Muscle of leg (tissue), 11 donors: ENCODE measurements around the gene LSR. TPM values are rescaled to one million over a fixed set of nuclear protein-coding genes. Genes with fewer than 3 reads are reported as not detected.

Source experiments
- DNase-seq: peaks from one replicate; pipeline ENCODE4 v3.0.0; 2013
- H3K27ac ChIP-seq: one replicate; pipeline ENCODE4 v1.5.1; 2013; ENCODE audit warnings: mild to moderate bottlenecking, low read length, control low read depth
- H3K27me3 ChIP-seq: one replicate; pipeline ENCODE4 v1.6.1; 2013; ENCODE audit warnings: low read length; ENCODE audit not compliant: control insufficient read depth, insufficient read depth
- H3K36me3 ChIP-seq: one replicate; pipeline ENCODE4 v1.6.1; 2013; ENCODE audit warnings: low read length; ENCODE audit not compliant: control insufficient read depth, insufficient read depth
- H3K4me1 ChIP-seq: one replicate; pipeline ENCODE4 v1.6.1; 2013; ENCODE audit warnings: low read length; ENCODE audit not compliant: control insufficient read depth, insufficient read depth
- H3K4me3 ChIP-seq: one replicate; pipeline ENCODE4 v1.5.1; 2013; ENCODE audit warnings: low read length, control low read depth
- H3K9me3 ChIP-seq: replicated peaks from 2 replicates; pipeline ENCODE4 v1.6.1; 2013; ENCODE audit warnings: low read depth, low read length; ENCODE audit not compliant: control insufficient read depth
- WGBS: methylation state at CpG from one replicate; pipeline ENCODE4 v1.1.5; 2013; ENCODE audit warnings: missing lambda C conversion rate; ENCODE audit not compliant: insufficient coverage; 5-methylcytosine and 5-hydroxymethylcytosine counted together
- polyA plus RNA-seq, 8 donors: library from polyadenylated mRNA; unstranded; fragments of 120-200 nt; gene quantifications; one replicate each; pipeline versions ENCODE4 v1.2.1 to v1.2.3, GENCODE V29; 2013; ENCODE audit warnings: inconsistent platforms in 1 of 8, low replicate concordance in 1 of 8; ENCODE audit not compliant: insufficient read length in 8 of 8, insufficient read depth in 1 of 8
- total RNA-seq: library from RNA; stranded (reverse); fragments of 120-200 nt; gene quantifications from one replicate; pipeline ENCODE4 v1.2.4, GENCODE V29; 2013

Gene LSR
- total and polyA plus RNA-seq, 9 donors: 2.9 to 15.2 (median 5.1) TPM

DNA sequence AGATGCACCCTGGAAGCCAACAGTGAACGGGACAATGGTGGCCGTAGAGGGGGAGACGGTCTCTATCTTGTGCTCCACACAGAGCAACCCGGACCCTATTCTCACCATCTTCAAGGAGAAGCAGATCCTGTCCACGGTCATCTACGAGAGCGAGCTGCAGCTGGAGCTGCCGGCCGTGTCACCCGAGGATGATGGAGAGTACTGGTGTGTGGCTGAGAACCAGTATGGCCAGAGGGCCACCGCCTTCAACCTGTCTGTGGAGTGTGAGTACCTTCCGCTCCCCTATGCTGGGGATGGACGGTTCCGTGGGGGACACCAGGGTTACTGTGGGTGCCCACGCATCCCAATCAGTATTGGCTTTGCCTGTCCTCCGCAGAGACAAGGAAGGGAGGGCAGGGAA is 53.6 kb downstream of the LSR start:
- 87% methylated on average over 15 of the region's 16 CpGs for WGBS
- no peak for DNase-seq
- H3K4me1 ChIP-seq: peaks cover 3% of the 10 kb centered on the region
- H3K27ac ChIP-seq: no peak overlapping the region
- H3K9me3 ChIP-seq: no peaks in the 10 kb centered on the region
- H3K36me3 ChIP-seq: no peaks in the 10 kb centered on the region
- no peaks in the 10 kb centered on the region for H3K27me3 ChIP-seq
- H3K4me3 ChIP-seq: no peak overlapping the region

DNA sequence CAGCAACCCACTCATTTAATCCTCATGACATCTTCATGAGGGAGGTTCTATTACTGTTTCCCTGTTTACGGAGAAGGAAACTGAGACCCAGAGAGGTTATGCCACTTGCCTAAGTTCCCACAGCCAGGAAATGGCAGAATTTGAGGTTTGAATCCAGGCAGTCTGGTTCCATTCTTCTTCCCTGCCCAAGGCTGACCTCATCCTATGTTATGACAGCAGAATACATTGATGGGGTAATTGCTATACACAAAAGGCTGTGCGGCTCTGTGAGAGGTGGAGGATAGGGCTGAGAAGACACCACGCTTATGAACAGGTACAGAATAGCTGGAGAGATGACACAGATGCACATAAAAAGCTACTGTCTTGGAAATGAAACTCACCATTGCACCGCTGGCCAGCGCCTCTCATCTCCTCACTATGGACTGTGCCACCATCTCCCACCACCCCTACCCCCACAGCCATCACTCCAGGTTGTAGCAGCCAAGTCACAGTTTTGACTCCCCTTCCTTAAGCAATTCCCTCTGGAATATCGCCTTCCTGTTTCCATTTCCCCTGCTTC is 54.6 kb downstream of the LSR start:
- 87% methylated on average over 4 of the region's 6 CpGs for WGBS
- Histone ChIP-seq H3K4me3 (no peak overlapping the region), H3K27ac (no peak overlapping the region), H3K9me3 (no peaks in the 10 kb centered on the region), H3K36me3 (no peaks in the 10 kb centered on the region), H3K4me1 (peaks cover 9% of the 10 kb centered on the region), H3K27me3 (no peaks in the 10 kb centered on the region)
- DNase-seq: no peak

DNA sequence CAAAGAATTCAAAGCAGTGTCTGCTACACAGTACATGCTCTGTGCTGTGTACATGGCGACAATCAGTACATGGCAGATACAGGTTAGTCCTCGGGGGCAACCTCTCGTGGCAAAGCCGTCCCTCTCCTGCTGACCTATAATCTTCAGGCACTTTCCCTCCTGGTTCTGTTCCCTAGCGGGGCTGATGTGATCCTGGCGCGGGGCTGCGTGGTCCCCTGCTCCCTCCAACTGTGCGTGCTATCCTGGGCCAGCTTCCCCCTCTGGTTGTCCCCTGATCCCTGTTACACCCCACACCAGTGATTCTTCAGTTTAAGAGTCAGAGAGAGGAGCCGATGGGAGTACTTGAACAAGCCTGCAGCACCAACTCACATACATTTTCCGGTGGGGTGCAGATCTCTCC is 55.2 kb downstream of the LSR start:
- 59% methylated on average over 8 of the region's 11 CpGs for WGBS
- peaks cover 13% of the 10 kb centered on the region for H3K4me1 ChIP-seq
- no peaks in the 10 kb centered on the region for H3K9me3 ChIP-seq
- no peaks in the 10 kb centered on the region for H3K27me3 ChIP-seq
- H3K27ac ChIP-seq: no peak overlapping the region
- DNase-seq: no peak
- H3K36me3 ChIP-seq: no peaks in the 10 kb centered on the region
- H3K4me3 ChIP-seq: no peak overlapping the region

DNA sequence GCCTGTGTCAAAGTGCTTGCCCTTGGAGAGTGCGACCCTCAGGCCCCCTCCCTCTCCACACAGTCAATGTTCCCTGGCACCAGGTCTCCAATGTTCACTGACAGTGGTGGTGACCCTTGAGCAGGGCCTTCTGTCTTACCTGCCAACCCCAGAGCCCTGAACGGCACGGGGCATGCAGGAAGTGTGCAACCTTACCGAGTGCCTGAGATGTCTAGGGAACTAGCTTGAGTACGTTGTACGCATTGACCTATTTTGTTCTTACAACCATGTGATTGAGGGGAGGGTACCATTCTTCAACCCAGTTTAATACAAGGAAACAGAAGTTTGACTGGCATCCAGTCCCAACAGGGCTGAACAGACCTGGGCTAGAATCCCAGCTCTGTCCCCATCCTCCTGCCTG is 56.4 kb downstream of the LSR start:
- no peaks in the 10 kb centered on the region for H3K9me3 ChIP-seq
- H3K4me3 ChIP-seq: no peak overlapping the region
- H3K4me1 ChIP-seq: peaks cover 22% of the 10 kb centered on the region
- 66% methylated on average over 3 of the region's 6 CpGs for WGBS
- no peaks in the 10 kb centered on the region for H3K27me3 ChIP-seq
- H3K27ac ChIP-seq: no peak overlapping the region
- no peak for DNase-seq
- no peaks in the 10 kb centered on the region for H3K36me3 ChIP-seq

DNA sequence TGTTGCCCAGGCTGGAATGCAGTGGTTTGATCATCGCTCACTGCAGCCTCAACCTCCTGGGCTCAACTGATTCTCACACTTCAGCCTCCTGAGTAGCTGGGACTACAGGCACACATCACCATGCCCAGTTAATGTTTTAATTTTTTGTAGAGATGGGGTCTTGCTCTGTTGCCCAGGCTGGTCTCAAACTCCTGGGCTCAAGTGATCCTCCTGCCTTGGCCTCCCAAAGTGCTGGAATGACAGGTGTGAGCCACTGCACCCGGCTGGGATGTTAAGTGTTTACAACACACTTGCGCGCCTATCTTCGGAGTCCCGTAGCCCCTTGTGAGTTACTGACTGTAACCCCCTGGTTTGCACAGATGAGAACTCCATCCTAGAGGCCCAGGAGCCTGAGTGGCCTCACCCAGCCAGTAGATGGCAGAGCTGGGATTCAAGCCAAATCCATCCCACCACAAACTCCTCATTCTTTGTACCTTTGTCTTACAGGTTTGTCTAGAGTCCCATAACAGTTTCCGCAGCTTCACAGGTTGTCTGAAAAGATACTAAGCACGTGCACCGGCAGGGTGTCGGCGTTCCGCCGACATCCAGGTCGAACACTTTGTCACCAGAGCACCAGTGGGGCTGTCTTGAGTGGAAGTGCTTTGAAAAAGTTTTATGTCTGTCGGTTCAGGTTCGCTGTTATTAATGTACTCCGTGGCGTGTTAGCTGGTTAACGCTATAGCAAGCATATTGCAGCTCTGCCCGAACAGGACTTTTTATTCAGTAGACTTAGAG is 57.9 kb downstream of the LSR start:
- H3K27ac ChIP-seq: no peak overlapping the region
- WGBS: 85% methylated on average over 19 of the region's 20 CpGs
- DNase-seq: no peak
- H3K9me3 ChIP-seq: no peaks in the 10 kb centered on the region
- no peaks in the 10 kb centered on the region for H3K27me3 ChIP-seq
- peaks cover 23% of the 10 kb centered on the region for H3K4me1 ChIP-seq
- H3K4me3 ChIP-seq: no peak overlapping the region
- no peaks in the 10 kb centered on the region for H3K36me3 ChIP-seq

DNA sequence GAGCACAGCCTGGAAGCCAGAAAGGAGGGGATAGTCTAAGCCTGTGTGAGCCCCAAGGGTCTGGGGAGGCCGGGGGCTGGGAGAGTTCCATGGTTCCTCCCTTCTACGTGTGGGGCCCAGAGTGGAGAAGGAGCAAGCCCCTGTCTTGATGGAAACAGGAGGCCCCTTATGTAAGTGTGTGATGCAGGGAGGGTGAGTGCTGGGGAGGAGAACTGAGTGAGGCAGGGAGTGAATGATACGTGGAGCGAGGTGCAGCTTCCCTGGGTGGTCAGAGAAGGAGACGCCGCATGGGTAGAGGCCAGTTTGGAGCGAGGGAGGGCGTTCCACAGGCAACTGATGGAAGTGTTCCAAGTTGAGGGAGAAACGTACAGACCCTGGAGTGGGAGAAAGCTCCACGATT is 59.1 kb downstream of the LSR start:
- Histone ChIP-seq H3K9me3 (no peaks in the 10 kb centered on the region), H3K4me3 (no peak overlapping the region)
- 22% methylated on average over 10 of the region's 10 CpGs for WGBS

DNA sequence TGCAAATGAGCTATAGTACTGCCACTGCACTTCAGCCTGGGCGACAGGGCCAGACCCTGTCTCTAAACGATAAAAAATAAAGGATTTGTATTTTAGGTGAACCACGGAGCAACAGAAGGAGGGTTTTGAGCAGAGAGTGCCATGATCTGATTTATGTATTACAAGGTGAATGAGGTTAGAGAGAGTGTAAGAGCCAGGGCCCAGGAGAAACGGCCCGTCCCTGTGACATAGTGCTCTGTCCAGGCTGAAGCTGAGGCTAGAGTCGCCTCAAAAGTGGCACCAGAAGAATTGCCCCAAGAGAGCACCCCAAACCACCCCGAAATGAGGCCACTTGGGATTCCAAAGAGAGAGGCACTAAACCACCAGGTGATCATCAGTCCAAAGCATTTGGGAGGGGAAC is 60.1 kb downstream of the LSR start:
- H3K36me3 ChIP-seq: no peaks in the 10 kb centered on the region
- WGBS: 51% methylated on average over 6 of the region's 7 CpGs
- H3K27ac ChIP-seq: no peak overlapping the region
- no peaks in the 10 kb centered on the region for H3K27me3 ChIP-seq
- H3K4me3 ChIP-seq: no peak overlapping the region
- no peak for DNase-seq
- H3K9me3 ChIP-seq: no peaks in the 10 kb centered on the region
- peaks cover 23% of the 10 kb centered on the region for H3K4me1 ChIP-seq

More for the DNA sequence above, 59.1 kb downstream of the LSR start:
- Histone ChIP-seq H3K27ac (no peak overlapping the region), H3K27me3 (no peaks in the 10 kb centered on the region), H3K36me3 (no peaks in the 10 kb centered on the region), H3K4me1 (peaks cover 23% of the 10 kb centered on the region)
- DNase-seq: peak; percentile 81

DNA sequence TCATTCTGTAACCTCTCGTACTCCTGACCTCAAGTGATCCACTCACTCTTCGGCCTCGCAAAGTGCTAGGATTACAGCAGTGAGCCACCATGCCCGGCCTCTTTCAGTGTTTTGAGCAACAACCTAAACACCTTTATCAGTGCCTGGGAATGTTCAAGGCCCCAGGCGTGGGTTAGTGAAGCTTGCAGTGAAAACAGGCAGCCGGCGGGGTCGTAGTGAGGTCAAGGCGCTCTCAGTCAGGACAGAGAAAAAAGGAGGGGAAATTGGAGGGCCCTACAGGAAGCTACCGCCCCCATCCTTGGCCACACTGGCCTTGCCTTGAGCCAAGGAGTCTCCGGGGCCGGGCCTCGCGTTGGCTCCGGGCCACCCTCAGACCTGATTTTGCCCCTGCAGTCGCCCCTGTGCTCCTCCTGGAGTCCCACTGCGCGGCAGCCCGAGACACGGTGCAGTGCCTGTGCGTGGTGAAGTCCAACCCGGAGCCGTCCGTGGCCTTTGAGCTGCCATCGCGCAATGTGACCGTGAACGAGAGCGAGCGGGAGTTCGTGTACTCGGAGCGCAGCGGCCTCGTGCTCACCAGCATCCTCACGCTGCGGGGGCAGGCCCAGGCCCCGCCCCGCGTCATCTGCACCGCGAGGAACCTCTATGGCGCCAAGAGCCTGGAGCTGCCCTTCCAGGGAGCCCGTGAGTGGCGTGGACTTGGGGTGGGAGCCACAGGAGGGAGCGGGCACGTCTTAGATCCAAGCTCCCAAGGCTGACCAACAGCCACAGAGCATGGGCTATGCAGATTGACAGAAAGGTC is 60.9 kb downstream of the LSR start:
- Histone ChIP-seq H3K27ac (no peak overlapping the region), H3K4me1 (peaks cover 23% of the 10 kb centered on the region), H3K27me3 (no peaks in the 10 kb centered on the region), H3K4me3 (no peak overlapping the region), H3K9me3 (no peaks in the 10 kb centered on the region), H3K36me3 (no peaks in the 10 kb centered on the region)
- DNase-seq: peak; percentile 81
- WGBS: 35% methylated on average over 45 of the region's 47 CpGs

DNA sequence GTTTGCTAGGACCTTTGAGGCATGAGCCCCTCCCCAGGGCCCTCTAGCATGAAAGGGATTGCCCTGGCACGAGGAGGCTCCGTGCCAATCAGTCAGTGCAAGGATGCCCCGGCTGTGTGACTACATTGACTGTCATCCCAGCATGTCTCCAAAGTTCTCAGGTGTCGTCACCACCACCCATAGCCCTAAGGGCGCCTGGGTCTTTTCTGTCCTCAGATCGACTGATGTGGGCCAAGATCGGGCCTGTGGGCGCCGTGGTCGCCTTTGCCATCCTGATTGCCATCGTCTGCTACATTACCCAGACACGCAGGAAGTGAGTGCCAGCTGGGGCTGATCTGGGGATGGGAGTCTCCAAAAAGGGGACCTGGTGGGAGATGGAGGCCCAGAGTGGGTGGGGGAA is 61.5 kb downstream of the LSR start:
- no peak overlapping the region for H3K27ac ChIP-seq
- no peak for DNase-seq
- no peak overlapping the region for H3K4me3 ChIP-seq
- peaks cover 23% of the 10 kb centered on the region for H3K4me1 ChIP-seq
- no peaks in the 10 kb centered on the region for H3K27me3 ChIP-seq
- no peaks in the 10 kb centered on the region for H3K36me3 ChIP-seq
- no peaks in the 10 kb centered on the region for H3K9me3 ChIP-seq
- WGBS: 83% methylated on average over 12 of the region's 12 CpGs

DNA sequence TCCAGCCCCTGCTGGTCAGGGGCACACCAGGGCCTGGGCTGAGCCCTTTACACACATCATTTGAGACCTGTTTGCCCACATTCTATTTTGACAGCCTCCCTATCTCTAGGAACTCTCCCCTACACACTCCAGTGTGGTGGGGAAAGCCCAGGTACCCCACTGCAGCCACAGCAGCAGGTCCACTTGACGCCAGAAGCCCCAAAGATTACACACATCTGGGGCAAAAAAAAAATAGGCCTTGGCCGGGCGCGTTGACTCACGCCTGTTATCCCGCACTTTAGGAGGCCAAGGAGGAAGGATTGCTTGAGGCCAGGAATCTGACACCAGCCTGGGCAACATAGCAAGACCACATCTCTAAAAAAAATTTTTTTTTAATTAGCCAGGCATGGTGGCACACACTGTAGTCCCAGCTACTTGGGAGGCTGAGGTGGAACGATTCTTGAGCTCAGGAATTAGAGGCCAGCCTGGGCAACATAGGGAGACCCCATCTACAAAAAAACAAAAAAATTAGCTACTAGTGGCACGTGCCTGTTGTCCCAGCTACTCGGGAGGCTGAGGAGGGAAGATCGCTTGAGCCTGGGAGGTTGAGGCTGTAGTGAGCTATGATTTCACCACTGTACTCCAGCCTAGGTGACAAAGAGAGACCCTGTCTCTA is 62.1 kb downstream of the LSR start:
- WGBS: 82% methylated on average over 5 of the region's 10 CpGs
- H3K4me3 ChIP-seq: no peak overlapping the region
- no peaks in the 10 kb centered on the region for H3K27me3 ChIP-seq
- H3K9me3 ChIP-seq: no peaks in the 10 kb centered on the region
- H3K4me1 ChIP-seq: peaks cover 23% of the 10 kb centered on the region
- H3K27ac ChIP-seq: no peak overlapping the region
- no peaks in the 10 kb centered on the region for H3K36me3 ChIP-seq
- no peak for DNase-seq
